Thoracic aorta (tissue), 2 donors: Measurements from ENCODE around the gene DCAF17. TPM values are rescaled to one million over a fixed set of nuclear protein-coding genes. Genes with fewer than 3 reads are reported as not detected.

Source experiments
- ATAC-seq: fragments of 150-250 bp; one replicate; pipeline ENCODE4 v1.8.0; 2017; ENCODE audit warnings: low read depth; ENCODE audit not compliant: insufficient number of reproducible peaks, low FRiP score
- DNase-seq: peaks from one replicate; pipeline ENCODE4 v3.0.0-alpha.2; 2020; ENCODE audit warnings: low spot score
- H3K27ac ChIP-seq, 2 donors: fragments of 200-600 bp; sonication (generic); 1 replicate in 1 of 2; 2 replicates in 1 of 2; pipeline ENCODE4 v1.5.1; 2016; ENCODE audit warnings: mild to moderate bottlenecking in 2 of 2, moderate library complexity in 2 of 2
- H3K27me3 ChIP-seq: fragments of 200-600 bp; sonication (generic); replicated peaks from 2 replicates; pipeline ENCODE4 v1.6.0; 2016; ENCODE audit warnings: mild to moderate bottlenecking; ENCODE audit not compliant: insufficient read depth
- H3K36me3 ChIP-seq: fragments of 200-600 bp; sonication (generic); one replicate; pipeline ENCODE4 v1.5.1; 2016
- H3K4me1 ChIP-seq, 2 donors: fragments of 200-600 bp; sonication (generic); 1 replicate in 1 of 2; 2 replicates in 1 of 2; pipeline versions ENCODE4 v1.5.1 to v1.6.0; 2016; ENCODE audit warnings: low read depth in 2 of 2, mild to moderate bottlenecking in 1 of 2; ENCODE audit not compliant: control insufficient read depth in 1 of 2
- H3K4me3 ChIP-seq: fragments of 200-600 bp; sonication (generic); 2 replicates; pipeline ENCODE4 v1.5.1; 2016; ENCODE audit warnings: mild to moderate bottlenecking
- H3K9me3 ChIP-seq: fragments of 200-600 bp; sonication (generic); 2 replicates; pipeline ENCODE4 v1.5.1; 2016
- total RNA-seq, 2 donors: library from RNA; depleted of rRNA; stranded (reverse); fragments of >200 nt; gene quantifications; one replicate each; pipeline versions ENCODE4 v1.1.0 to v1.2.3, GENCODE V29; 2016
- TF ChIP-seq, protein P1 (sequence below): fragments of 200-600 bp; sonication (generic); IDR thresholded peaks from one replicate; pipeline ENCODE4 v1.5.1; 2019; ENCODE audit warnings: antibody characterized with exemption

Gene DCAF17
- total RNA-seq, 2 donors from 2014 or later = 27.3 to 47.4 TPM

DNA sequence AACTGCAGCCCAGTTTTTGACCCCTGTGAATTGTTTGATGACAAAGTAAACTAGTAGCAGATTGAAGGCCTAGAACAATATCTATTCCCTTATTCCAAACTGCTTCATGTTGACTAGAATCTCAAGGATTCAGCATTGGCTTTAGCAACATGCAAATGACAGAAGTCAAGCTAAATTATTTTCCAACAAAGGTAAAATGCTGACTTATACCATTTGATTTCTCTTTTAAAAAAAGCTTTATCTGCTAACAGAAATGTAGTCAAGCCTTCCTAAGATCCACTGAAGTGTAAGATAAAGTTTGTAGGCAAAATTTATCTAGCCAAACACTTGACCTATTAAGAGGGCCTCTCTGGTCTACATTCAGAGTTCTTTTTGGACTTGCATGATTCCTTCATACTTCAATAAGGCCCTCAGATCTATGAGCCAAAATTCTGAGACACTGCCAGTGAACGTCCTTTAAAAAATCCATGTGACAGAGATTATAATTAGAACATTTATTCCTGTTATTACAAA, 78.7 kb downstream of the DCAF17 start:
- Histone ChIP-seq H3K27me3 (no peaks in the 10 kb centered on the region), H3K4me3 (no peak overlapping the region), H3K27ac (no peak overlapping the region), H3K4me1 (no peaks in the 10 kb centered on the region), H3K36me3 (no peaks in the 10 kb centered on the region), H3K9me3 (no peaks in the 10 kb centered on the region)
- DNase-seq = no peak
- no peak for ATAC-seq
- TF ChIP-seq, protein P1, sequence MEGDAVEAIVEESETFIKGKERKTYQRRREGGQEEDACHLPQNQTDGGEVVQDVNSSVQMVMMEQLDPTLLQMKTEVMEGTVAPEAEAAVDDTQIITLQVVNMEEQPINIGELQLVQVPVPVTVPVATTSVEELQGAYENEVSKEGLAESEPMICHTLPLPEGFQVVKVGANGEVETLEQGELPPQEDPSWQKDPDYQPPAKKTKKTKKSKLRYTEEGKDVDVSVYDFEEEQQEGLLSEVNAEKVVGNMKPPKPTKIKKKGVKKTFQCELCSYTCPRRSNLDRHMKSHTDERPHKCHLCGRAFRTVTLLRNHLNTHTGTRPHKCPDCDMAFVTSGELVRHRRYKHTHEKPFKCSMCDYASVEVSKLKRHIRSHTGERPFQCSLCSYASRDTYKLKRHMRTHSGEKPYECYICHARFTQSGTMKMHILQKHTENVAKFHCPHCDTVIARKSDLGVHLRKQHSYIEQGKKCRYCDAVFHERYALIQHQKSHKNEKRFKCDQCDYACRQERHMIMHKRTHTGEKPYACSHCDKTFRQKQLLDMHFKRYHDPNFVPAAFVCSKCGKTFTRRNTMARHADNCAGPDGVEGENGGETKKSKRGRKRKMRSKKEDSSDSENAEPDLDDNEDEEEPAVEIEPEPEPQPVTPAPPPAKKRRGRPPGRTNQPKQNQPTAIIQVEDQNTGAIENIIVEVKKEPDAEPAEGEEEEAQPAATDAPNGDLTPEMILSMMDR = no peak

DNA sequence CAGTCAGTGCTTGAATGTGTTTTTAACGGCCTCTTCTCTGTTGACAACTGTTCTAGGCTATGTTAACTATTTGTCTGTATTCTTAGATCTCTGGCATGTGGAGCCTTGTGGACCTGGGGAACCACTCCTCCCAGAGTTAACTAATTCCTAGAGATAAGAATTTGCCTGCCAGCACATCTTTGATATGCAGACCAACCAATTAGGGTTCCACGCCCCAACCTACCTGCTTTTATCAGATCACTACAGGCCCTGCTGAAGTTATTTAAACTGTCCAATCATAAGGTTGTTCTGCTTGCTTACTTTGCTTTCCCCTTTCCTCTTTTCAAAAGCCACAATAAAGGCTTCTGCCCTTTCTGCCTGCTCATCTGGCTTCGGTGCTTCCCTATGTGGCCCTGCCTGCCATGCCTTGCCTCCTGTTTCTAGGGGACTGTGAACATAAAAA, 79.7 kb downstream of the DCAF17 start:
- Histone ChIP-seq H3K4me3 (no peak overlapping the region), H3K27me3 (no peaks in the 10 kb centered on the region), H3K9me3 (no peaks in the 10 kb centered on the region), H3K27ac (no peak overlapping the region), H3K36me3 (no peaks in the 10 kb centered on the region), H3K4me1 (no peaks in the 10 kb centered on the region)
- ATAC-seq (no peak), DNase-seq (no peak)
- TF ChIP-seq, protein P1 = no peak

DNA sequence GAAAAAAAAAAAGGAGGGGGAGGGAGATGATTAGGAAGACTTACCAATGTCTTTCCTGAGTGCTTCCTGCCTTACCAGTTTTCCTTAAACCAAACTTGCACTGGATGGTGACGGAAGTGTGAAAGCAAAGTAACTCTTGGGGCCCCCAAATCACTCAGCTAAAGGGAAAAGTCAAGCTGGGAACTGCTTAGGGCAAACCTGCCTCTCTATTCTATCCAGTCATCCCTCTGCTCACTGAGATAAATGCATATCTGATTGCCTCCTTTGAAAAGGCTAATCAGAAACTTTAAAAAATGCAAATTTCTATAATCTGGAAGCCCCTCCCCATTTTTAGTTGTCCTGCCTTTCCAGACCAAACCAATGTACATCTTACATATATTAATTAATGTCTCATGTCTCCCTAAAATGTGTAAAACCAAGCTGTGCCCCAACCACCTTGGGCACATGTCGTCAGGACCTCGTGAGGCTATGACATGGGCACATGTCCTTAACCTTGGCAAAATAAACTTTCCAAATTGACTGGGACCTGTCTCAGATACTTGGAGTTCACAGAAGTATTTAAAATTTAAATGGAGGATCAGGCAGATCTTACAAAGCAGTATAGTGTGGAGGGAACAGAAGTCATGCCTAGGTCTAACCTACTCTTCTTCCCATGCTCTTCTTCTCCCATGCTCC, 81.0 kb downstream of the DCAF17 start:
- no peak overlapping the region for H3K27ac ChIP-seq
- no peak overlapping the region for H3K4me3 ChIP-seq
- ATAC-seq (no peak), DNase-seq (no peak)
- H3K36me3 ChIP-seq = no peaks in the 10 kb centered on the region
- no peaks in the 10 kb centered on the region for H3K9me3 ChIP-seq
- H3K27me3 ChIP-seq = no peaks in the 10 kb centered on the region
- no peaks in the 10 kb centered on the region for H3K4me1 ChIP-seq
- TF ChIP-seq, protein P1 = no peak

DNA sequence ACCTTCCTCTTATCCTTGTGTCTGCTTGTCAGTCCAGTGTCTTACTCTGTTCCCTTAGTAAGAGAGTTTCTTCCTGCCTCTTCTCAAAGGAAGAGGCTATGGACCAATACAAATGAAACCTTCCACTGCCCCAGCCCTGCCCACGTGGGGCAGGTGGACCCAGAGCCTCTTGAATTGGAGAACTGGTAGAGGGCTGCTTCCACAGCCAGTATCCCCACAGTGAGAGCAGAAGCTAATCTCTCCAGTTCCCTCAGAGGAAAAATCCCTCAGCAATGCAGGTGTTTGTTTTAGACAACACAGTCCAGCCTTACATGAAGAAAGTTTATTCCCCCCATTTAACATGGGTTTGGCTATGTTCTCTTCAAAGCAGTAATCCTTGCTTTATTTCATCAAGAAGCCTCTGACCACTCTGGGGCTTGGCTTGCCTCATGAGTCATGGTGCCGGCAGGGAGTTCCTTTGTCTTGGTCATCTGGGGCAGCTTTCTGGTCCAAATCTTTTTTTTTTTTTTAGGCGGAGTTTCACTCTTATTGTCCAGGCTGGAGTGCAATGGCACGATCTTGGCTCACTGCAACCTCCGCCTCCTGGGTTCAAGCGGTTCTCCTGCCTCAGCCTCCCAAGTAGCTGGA, 81.8 kb downstream of the DCAF17 start:
- Histone ChIP-seq H3K27ac (no peak overlapping the region), H3K9me3 (no peaks in the 10 kb centered on the region), H3K4me3 (no peak overlapping the region), H3K4me1 (no peaks in the 10 kb centered on the region), H3K36me3 (no peaks in the 10 kb centered on the region), H3K27me3 (no peaks in the 10 kb centered on the region)
- ATAC-seq (no peak), DNase-seq (no peak)
- TF ChIP-seq, protein P1 = no peak

DNA sequence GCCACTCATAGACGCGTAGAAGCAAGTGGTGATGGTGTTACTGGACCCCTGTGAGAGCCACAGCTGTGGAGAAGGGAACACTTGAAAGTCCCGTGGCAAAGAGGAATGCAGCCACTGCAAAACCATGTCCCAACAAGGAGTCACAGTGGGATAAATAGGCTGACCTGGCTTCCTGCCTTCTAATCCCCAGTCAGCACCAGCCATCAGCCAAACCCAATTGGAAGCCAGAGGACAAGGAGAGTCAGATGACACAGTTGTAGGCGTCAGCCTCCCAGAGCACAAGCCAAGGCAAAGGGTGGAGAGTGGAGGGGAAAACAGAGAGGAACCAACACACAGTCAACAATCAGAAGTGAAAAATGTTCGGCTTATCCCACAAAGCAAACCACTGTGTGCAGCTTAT, 82.8 kb downstream of the DCAF17 start:
- no peak for ATAC-seq
- Histone ChIP-seq H3K4me1 (peaks cover 0 to 8% of the 10 kb centered on the region in 2 donors), H3K4me3 (no peak overlapping the region), H3K27me3 (no peaks in the 10 kb centered on the region), H3K9me3 (no peaks in the 10 kb centered on the region), H3K27ac (no peak overlapping the region), H3K36me3 (no peaks in the 10 kb centered on the region)
- TF ChIP-seq, protein P1 = no peak
- DNase-seq = no peak
